ENCODE data around the gene GALNS. TPM values are rescaled to one million over a fixed set of nuclear protein-coding genes. Genes with fewer than 3 reads are reported as not detected.
"Not testable (repeated sequence)": the region's sequence is repeated elsewhere in the genome, so short reads cannot be mapped to it uniquely, and the experiment has no call there.

Gene GALNS
- total RNA-seq, 4 donors from 2014 or later = 45.7 to 101 (median 75.6) TPM

DNA sequence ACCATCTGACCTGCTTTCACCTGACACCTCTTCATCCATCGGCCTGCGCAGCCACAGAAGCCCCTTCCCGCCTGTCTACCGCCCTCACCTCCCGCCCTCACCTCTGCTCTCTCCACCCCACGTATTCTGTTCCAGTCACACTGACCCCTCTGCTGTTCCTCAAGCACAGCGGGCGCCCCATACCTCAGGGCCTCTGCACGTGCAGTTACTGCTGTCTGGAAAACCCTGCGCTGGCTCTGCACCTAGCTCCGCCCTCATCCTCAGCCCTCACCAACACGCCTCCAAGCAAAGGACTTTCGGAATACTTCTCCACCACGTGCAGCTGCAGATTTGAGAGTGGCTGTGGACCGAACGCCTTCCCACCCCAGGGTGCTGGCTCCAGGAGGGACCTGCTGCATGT is 34.3 kb upstream of the GALNS start:
- intact Hi-C loops (cut with DNase I; ENCODE audit: low total_unique reads) = no loop called here
- peaks cover 0 to 12% (median 3%) of the 10 kb centered on the region in 4 donors for H3K4me1 ChIP-seq
- TF ChIP-seq, protein P1, sequence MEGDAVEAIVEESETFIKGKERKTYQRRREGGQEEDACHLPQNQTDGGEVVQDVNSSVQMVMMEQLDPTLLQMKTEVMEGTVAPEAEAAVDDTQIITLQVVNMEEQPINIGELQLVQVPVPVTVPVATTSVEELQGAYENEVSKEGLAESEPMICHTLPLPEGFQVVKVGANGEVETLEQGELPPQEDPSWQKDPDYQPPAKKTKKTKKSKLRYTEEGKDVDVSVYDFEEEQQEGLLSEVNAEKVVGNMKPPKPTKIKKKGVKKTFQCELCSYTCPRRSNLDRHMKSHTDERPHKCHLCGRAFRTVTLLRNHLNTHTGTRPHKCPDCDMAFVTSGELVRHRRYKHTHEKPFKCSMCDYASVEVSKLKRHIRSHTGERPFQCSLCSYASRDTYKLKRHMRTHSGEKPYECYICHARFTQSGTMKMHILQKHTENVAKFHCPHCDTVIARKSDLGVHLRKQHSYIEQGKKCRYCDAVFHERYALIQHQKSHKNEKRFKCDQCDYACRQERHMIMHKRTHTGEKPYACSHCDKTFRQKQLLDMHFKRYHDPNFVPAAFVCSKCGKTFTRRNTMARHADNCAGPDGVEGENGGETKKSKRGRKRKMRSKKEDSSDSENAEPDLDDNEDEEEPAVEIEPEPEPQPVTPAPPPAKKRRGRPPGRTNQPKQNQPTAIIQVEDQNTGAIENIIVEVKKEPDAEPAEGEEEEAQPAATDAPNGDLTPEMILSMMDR (IDR thresholded peaks at IDR 0.05) = no peak
- no peak for TF ChIP-seq POLR2A (IDR thresholded peaks at IDR 0.05)
- no peak for TF ChIP-seq EP300 (IDR thresholded peaks at IDR 0.05; ENCODE audit: low read depth)
- no peak for TF ChIP-seq POLR2AphosphoS5 (IDR thresholded peaks at IDR 0.05)
- in situ Hi-C loops (cut with MboI; ENCODE audit: low pct_ligation_motif_present in 1 of 4, low pct_unique_long_range_greater_than_20kb in 1 of 4, low sequenced_read_pairs in 3 of 4) = no loop called here
- no peaks in the 10 kb centered on the region for H3K9me3 ChIP-seq
- 88% methylated on average over 16 of the region's 16 CpGs; no CpG with 5 or more reads in 1 of the 2 donors for WGBS, 2 donors (ENCODE audit: low coverage in 1 of 2)
- H3K27me3 ChIP-seq = no peaks in the 10 kb centered on the region
- H3K27ac ChIP-seq = no peak overlapping the region
- H3K4me3 ChIP-seq = no peak overlapping the region
- H3K36me3 ChIP-seq = no peaks in the 10 kb centered on the region
- DNase-seq = no peak

DNA sequence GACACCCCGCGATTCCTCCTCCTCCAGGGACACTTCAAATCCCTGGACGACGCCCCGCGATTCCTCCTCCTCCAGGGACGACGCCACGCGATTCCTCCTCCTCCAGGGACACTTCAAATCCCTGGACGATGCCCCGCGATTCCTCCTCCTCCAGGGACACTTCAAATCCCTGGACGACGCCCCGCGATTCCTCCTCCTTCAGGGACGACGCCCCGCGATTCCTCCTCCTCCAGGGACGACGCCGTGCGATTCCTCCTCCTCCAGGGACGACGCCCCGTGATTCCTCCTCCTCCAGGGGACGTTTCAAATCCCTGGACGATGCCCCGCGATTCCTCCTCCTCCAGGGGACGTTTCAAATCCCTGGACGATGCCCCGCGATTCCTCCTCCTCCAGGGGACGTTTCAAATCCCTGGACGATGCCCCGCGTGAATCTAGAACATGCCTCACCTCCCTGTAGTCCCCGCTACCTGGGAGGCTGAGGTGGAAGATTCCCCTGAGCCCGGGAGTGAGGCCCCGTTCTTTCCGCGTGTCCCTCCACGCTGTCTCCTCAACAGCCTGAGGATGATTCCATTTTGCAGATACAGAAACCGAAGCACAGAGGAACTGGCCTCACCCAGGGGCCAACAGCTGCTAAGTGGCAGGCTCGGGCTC is 33.1 kb upstream of the GALNS start:
- H3K27me3 ChIP-seq; H3K4me3 ChIP-seq; H3K9me3 ChIP-seq; intact Hi-C loops (cut with DNase I; ENCODE audit: low total_unique reads); H3K36me3 ChIP-seq; DNase-seq; in situ Hi-C loops (cut with MboI; ENCODE audit: low pct_ligation_motif_present in 1 of 4, low pct_unique_long_range_greater_than_20kb in 1 of 4, low sequenced_read_pairs in 3 of 4); H3K27ac ChIP-seq: not testable (repeated sequence)
- 89% methylated on average over 48 of the region's 48 CpGs; no CpG with 5 or more reads in 1 of the 2 donors for WGBS, 2 donors (ENCODE audit: low coverage in 1 of 2)
- H3K4me1 ChIP-seq = peaks cover 0 to 14% (median 3%) of the 10 kb centered on the region in 4 donors

DNA sequence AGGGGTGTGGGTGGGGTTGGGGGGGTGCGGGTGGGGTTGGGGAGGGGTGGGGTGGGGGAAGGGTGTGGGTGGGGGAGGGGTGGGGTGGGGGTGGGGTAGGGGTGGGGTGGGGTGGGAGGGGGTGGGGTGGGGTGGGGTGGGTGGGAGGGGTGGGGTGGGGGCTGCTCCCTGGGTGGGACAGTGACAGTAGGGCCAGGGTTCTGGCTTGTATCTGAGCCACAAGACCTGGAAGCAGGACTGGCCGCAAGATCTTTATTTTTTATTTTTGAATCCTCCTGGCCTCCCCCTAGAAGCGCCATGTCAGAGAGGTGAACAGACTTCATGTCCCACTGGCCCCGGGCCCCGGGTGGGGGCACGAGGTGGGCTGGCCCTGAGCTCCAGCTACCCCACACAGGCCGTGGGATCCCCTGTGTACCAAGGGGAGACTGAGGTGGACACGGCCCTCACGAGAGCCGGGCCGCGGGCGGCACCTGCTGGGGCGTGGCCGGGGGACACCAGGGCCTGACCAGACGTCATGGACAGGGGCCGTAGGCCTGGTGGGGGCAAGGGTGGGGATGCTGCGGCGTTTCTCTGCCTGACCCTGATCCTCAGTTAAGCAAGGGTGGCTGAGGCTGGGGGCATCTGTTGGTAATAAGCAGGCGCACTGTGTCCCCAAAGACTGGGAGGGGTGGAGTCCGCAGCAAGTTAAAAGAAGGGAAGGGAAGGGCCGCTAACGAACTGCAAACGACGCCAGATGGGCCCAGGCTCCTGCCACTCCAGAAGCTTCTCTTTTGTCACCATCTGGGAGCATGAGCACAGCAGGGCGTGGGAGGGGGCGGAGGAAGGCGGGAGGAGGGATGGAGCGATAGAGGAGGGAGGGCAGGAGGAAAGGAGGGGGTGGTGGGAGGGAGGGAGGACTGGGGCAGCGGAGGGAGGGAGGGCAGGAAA is 32.0 kb upstream of the GALNS start:
- no peaks in the 10 kb centered on the region for H3K9me3 ChIP-seq
- no peak overlapping the region for H3K4me3 ChIP-seq
- H3K4me1 ChIP-seq = peaks cover 0 to 14% (median 3%) of the 10 kb centered on the region in 4 donors
- intact Hi-C loops (cut with DNase I; ENCODE audit: low total_unique reads) (no loop called here), in situ Hi-C loops (cut with MboI; ENCODE audit: low pct_ligation_motif_present in 1 of 4, low pct_unique_long_range_greater_than_20kb in 1 of 4, low sequenced_read_pairs in 3 of 4) (no loop called here)
- WGBS, 2 donors (ENCODE audit: low coverage in 1 of 2) = 53% methylated on average over 27 of the region's 30 CpGs; no CpG with 5 or more reads in 1 of the 2 donors
- no peak for DNase-seq
- TF ChIP-seq POLR2AphosphoS5 (IDR thresholded peaks at IDR 0.05) (no peak), POLR2A (IDR thresholded peaks at IDR 0.05) (no peak), EP300 (IDR thresholded peaks at IDR 0.05; ENCODE audit: low read depth) (no peak)
- TF ChIP-seq, protein P1 (IDR thresholded peaks at IDR 0.05) = no peak
- H3K27ac ChIP-seq = no peak overlapping the region
- H3K27me3 ChIP-seq = no peaks in the 10 kb centered on the region
- no peaks in the 10 kb centered on the region for H3K36me3 ChIP-seq

GRCh38 chr16:88888057-88888456 is 31.3 kb upstream of the GALNS start:
- in situ Hi-C loops (cut with MboI; ENCODE audit: low pct_ligation_motif_present in 1 of 4, low pct_unique_long_range_greater_than_20kb in 1 of 4, low sequenced_read_pairs in 3 of 4) = no loop called here
- H3K4me3 ChIP-seq = no peak overlapping the region
- peaks cover 0 to 14% (median 3%) of the 10 kb centered on the region in 4 donors for H3K4me1 ChIP-seq
- H3K27me3 ChIP-seq = no peaks in the 10 kb centered on the region
- DNase-seq = no peak
- intact Hi-C loops (cut with DNase I; ENCODE audit: low total_unique reads) = no loop called here
- H3K9me3 ChIP-seq = no peaks in the 10 kb centered on the region
- no peaks in the 10 kb centered on the region for H3K36me3 ChIP-seq
- 74% methylated on average over 10 of the region's 14 CpGs; no CpG with 5 or more reads in 1 of the 2 donors for WGBS, 2 donors (ENCODE audit: low coverage in 1 of 2)
- H3K27ac ChIP-seq = peak overlapping the region; percentile 7 to 65 (median 48)
- TF ChIP-seq, protein P1 (IDR thresholded peaks at IDR 0.05) = no peak
- no peak for TF ChIP-seq EP300 (IDR thresholded peaks at IDR 0.05; ENCODE audit: low read depth)
- TF ChIP-seq POLR2AphosphoS5 (IDR thresholded peaks at IDR 0.05) = no peak
- TF ChIP-seq POLR2A (IDR thresholded peaks at IDR 0.05) = no peak
